Fibroblast of skin of left biceps (primary cell): ENCODE data around the gene HOXA13.

Experiments
- DNase-seq, 2 experiments: peaks; one replicate each; pipeline ENCODE4 v3.0.0-alpha.2; 2013; ENCODE audit warnings: low read depth in 2 of 2

HOXA13 gene

DNA sequence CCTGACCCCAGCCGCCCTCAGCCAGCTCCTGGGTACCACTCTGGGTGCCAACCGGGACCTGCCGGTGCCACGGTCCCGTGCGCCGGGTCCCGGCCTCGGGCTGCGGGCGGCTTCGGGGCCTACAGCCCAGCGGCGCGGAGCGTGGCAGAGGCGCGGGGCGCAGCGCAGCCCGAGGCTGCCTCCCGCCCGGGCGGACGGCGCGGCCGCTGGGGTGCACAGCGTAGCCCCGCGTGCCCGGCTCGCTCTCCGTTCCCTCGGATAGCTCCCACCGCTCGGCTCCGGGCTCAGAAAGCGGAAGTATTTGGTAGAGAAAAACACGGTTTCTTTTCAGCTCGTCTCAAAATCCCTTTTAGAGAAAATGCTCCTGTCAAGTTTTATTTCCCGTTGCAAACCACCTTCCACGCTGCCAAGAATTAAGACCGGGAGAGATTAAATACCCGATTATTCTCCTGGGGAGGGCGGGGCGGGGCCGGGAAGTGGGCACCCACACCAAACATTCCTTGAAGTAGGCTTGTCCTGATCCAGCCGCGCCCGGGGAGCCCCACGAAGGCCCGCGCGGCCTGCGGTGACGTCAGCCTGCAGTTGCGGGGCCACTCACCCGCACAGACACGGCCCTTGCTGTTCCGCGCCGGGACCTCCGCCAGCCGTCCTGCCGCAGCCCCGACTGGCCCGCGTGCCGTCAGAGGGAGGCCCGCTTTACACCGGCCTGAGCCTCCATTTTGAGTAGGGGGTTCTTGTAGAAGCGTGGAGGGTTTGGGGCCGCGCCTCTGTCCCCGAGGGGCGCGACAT is 7.2 kb downstream of the HOXA13 start:
- DNase-seq = no peak

DNA sequence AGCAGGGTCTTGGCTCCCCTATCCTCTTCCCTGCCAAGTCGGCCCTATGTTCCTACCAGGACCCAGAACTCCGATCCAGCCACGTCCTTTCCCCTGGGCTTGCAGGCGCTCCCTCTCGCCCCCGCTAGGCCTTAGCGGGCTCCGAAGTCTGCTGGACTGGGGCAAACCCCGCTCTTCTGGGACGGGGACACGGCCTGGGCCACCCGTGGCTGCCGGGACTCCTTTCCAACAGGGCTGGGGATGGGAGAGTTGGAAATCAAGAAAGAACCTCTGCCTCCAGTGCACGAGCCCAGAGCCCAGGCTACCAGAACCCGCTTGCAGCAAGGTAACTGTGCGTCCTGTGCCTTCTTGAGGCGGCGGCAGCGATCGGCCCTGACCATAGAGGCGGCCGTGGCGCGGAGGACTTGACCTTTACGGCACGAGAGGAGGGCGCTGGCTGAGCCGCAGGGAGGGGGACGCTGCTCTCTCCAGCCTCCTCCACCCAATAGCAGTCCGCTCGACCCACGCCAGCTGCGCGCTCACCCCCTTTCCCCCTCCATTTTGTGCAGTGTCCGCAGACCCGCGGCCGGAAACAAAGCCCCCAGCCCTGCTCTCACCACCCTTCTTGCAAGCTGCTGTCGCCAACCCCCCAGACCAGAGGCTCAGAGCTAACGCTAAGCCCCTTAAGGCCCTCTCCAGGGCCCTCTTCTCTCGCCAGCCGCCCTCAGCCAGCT is 7.9 kb downstream of the HOXA13 start:
- DNase-seq = no peak

GRCh38 chr7:27191161-27191731 is 8.6 kb downstream of the HOXA13 start:
- DNase-seq = no peak

- no peak for DNase-seq
Measured at GRCh38 chr7:27189997-27190748, 9.7 kb downstream of the HOXA13 start.

GRCh38 chr7:27189295-27189996 is 10.4 kb downstream of the HOXA13 start:
- DNase-seq = no peak

DNA sequence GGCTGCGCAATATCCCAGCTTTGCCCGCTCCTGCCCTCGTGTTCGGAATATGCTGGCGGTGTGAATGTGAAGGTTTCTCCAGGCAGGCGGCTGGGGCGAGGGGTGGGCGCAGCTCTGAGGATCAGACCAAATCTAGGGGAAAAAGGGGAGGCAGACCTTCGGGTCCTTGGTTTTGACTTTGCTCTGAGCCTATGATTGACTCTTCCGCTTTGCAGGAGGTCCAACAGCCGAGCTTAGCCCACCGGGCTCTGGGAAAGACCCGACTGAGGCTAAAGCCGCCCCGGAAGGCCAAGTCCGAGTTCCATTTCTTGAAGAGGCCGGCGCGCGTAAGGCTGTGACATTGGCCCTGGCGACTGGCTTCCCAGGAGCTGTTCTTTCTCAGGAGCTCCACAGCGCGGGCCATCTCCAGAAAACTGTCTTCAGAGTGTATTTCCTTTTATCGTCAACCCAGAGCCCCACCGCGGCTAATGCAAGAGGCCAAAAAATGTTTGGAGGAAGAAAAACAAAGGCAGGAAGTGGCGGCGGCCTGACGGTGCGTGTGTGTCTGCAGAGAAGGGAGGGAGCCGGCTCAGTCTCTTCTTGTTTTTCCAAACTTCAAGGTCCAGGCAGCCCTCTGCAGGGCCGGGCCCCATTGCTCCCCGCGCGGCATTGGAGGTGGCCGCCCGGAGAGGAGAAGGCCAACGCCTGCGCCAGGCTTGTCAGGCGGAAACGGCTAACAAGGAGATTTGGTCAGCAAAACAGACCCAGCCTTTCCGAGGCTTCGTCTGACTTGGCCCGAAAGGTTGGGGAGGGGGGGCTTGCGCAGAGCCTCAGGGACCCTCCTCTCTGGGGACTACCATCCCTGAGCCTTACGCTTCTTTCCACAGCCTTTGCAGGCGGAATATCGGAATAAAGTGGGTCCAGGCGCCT is 11.3 kb downstream of the HOXA13 start:
- no peak for DNase-seq

- no peak for DNase-seq
Measured at GRCh38 chr7:27187475-27188385, 12.2 kb downstream of the HOXA13 start.

GRCh38 chr7:27186668-27187474 is 13.0 kb downstream of the HOXA13 start:
- DNase-seq = no peak

DNA sequence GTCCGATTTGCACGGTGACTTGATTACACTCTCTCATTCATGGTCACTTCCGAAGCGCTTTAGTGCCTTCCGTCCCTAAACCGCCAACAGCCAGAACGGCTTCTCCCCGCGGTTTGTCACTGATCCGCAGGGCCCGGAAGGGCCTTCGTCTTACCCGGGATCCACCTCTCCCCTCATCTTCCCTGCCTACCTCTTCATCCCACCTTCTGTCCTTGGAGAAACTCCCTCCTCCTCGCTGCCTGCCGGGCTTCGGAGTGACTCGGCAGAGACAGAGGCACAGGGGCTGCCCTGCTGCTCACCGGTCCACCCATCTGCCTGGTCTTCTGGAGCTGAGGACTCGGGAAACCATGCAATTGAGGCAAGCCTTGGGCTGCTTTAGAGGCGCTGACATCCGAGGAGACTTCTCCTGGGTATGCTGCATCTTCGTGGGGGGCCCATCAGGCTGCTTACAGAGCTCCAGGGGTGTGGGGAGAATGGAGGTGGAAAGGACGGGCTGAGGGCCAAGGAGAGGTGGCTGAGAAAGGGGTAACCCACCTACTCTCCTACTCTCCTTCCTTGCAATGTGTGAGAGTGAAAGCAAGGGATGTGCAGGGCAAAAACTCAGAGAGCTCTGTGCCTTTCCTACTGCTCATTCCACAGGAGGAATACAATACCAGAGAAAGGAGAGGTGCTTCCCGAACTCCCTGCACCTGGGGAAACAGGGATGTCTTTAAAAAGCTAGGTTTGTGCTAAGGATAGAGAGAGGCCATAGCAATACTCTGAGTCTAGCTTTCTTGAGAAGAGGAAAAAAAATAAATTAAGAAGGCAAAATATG is 13.8 kb downstream of the HOXA13 start:
- DNase-seq = no peak

DNA sequence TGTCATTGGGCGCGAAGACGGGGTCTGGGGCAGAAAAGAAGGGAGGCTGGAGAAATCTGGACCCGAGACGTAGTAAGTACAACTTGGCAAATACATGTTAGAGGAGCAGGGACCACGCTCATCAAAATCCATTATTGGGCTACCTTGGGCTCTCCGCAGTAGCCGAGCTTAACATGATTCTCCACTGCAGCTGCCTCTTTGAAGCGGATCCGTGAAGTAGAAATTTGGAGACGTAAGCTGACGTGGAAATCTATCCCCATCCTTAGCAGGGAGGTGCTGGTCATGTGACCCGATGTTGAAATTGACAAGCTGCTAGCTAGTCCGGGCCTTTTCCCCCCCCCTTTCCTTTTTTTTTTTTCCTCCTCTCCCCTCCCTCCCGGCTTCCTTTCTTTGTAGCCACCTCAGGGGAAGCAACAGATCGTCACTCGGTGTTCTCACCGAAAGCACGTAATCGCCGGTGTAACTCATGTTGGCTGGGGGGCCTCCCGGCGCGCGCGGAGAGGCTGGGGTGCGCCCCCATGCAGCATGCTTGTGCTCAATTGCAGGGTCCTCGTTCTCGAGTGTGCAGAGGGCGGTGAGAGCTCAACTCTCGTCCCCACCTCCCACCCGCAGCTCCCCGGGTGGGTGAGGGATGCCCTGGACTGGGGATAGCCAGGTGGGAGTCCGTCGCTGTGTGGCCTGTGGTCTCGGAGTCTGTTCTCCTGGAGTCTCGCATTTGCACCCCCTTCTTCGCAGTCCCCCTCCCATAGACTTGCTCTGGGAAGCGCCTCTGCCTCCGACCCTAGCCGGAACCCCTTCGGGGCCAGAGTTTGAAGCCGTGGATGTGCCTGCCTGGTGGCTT is 14.7 kb downstream of the HOXA13 start, which contains the start of gene HOXA11:
Gene HOXA11 (minus strand): TSS at position 220 of the 841 bp plus-strand sequence. CDS start 88 bp downstream, at position 132.
- peak in 1 of 2 experiments; percentile 64 for DNase-seq

DNA sequence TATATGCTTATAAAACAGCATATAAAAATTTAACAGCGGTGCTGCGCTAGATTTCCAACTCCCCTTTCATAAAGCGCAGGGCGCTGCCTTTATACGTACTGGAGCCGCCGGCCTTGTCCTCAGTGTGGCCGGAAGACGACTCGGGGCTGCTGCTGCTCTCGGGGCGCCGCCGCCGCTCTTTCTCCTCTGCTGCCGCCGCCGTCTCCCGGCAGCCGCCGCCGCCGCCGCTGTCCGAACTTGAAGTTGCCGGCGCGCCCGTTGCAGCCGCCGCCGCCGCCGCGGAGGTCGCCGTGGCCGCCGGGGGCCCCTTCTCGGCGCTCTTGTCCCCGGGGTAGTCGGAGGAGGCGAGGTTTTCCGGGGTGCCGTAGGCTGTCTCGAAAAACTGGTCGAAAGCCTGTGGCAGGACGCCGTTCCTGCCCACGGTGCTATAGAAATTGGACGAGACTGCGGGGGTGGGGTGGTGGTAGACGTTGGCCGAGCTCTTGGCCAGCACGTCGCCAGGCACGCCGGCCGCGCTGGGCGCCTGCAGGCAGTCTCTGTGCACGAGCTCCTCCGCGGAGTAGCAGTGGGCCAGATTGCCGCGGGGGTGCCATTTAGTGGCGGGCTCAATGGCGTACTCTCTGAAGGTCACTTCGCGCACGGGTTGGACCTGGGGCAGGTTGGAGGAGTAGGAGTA is 15.4 kb downstream of the HOXA13 start:
- DNase-seq = no peak

GRCh38 chr7:27183682-27184336 is 16.1 kb downstream of the HOXA13 start:
- DNase-seq = no peak

DNA sequence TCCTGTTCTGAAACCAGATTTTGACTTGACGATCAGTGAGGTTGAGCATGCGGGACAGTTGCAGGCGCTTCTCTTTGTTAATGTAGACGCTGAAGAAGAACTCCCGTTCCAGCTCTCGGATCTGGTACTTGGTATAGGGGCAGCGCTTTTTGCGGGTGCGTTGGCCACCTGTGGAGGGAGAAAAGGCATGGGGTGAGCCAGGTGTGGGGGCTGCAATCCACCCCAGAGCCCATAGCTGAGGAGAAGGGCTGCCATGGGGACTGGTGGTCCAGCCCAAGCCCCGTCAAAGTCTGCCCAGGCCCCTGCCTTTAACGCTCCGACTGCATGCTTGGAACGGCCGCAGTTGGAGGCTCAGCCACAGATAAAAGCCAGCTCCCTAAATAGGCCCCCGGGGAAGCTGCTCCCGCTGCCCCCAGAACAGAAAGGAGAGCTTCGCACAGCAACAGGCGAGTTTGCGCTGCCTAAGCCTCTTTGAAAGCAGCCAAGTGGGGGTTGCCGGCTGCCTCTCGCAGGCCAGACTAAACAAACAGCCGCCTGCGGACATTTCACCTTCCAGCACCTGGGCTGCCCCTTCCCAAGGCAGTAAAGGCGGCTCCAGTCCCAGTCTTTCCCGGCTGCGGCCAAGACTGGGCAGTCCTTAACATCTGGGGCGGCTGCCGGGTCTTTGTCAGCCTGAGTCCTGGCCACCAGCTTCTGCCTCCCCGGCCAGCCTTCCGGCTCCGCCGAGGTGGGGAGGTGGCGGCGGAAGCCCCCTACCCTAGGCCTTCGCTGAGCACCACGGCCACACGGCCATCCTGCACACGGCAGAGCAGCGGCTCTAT is 16.8 kb downstream of the HOXA13 start:
- DNase-seq = no peak

- DNase-seq = no peak
Measured at GRCh38 chr7:27182285-27182841, 17.5 kb downstream of the HOXA13 start.
